Measurements from ENCODE around the gene CNNM4.
A peak's percentile ranks its signal among the peaks of the same experiment; 100 is the strongest.
"Not testable (repeated sequence)": the region's sequence is repeated elsewhere in the genome, so short reads cannot be mapped to it uniquely, and the experiment has no call there.

The CNNM4 gene

DNA sequence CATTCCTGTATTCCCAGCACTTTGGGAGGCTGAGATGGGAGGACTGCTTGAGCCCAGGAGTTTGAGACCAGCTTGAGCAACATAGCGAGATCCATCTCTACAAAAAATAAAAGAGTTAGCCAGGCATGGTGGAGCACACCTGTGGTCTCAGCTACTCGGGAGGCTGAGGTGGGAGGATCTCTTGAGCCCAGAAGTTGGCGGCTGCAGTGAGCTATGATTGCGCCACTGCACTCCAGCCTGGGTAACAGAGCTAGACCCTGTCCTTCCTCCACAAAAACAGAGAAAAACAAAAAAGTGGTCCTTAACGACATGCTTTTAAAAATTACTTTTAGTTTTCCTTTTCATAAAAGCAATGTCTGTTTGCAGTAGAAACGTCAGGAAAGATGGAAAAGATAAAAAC lies 35.8 kb downstream of the CNNM4 start:
- not testable (repeated sequence) for DNase-seq

DNA sequence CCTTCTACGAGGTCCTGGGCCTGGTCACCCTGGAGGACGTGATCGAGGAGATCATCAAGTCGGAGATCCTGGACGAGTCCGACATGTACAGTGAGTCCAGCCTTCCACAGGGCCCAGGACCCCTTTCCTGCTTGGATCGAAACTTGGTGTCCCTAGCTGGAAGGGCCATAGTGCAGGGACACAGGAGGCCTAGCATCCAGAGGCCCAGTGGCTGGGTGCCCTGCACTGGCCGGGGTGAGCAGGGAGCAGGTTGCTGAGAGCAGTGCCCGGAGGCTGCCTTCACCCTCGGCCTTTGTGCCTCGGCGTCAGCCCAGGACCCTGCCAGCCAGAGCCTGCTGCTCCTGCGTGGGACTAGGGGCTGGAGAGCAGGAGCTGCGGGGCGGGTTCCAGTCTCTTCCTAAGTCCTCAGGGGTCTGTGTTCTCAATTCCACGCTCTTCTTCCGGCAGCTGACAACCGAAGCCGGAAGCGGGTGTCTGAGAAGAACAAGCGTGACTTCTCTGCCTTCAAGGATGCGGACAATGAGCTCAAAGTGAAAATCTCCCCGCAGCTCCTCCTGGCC lies 36.4 kb downstream of the CNNM4 start:
- no peak for DNase-seq

DNA sequence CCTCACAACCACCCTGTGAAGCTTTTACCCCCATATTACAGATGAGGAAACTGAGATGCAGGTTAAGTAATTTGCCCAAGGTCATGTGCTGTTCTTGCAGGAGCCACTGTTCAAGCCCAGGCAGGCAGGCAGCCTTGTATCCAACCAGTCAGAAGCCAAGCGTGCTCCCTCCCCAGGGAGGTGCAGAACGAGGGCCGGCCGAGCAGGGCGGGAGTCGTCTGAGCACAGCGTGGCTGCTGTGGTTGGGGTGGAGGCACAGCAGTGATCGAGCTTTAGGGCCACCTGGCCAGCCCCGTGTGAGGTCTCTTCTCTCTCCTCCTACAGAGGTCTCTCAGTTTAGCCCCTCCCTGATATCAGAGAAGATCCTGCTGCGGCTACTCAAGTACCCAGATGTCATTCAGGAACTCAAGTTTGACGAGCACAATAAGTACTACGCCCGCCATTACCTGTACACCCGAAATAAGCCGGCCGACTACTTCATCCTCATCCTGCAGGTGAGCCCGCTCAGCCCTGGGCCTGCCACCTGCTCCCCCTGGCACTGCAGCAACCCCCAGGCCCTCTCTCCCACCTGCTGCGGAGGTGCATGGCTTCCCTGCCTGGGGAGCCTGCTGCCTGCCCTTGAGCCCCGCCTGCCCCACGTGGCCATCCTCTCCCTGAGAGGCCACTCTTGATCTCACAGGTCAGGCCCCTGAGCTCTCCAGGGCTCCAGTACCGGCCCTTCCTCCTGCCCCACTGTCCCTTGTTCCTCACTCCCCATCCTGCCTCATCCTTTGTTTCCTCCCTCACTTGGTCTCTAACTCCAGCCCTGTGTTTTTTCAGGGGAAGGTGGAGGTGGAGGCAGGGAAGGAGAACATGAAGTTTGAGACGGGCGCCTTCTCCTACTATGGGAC lies 38.3 kb downstream of the CNNM4 start:
- DNase-seq, result no peak

DNA sequence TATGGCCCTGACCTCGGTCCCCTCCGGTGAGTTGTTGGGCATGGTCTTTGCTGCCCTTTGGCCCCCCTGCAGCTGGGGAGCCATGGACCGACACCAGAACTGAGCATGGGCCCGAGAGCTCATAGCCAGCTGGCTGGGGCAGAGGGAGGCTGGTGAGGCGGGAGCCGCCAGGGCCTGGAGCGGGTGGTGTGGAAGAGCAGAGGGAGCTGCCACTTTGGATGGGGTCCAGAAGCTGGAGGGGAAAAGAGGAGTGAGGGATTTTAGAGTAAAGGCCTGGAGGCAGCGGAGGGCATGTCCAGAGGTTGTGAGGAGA lies 38.9 kb downstream of the CNNM4 start:
- no peak for DNase-seq

DNA sequence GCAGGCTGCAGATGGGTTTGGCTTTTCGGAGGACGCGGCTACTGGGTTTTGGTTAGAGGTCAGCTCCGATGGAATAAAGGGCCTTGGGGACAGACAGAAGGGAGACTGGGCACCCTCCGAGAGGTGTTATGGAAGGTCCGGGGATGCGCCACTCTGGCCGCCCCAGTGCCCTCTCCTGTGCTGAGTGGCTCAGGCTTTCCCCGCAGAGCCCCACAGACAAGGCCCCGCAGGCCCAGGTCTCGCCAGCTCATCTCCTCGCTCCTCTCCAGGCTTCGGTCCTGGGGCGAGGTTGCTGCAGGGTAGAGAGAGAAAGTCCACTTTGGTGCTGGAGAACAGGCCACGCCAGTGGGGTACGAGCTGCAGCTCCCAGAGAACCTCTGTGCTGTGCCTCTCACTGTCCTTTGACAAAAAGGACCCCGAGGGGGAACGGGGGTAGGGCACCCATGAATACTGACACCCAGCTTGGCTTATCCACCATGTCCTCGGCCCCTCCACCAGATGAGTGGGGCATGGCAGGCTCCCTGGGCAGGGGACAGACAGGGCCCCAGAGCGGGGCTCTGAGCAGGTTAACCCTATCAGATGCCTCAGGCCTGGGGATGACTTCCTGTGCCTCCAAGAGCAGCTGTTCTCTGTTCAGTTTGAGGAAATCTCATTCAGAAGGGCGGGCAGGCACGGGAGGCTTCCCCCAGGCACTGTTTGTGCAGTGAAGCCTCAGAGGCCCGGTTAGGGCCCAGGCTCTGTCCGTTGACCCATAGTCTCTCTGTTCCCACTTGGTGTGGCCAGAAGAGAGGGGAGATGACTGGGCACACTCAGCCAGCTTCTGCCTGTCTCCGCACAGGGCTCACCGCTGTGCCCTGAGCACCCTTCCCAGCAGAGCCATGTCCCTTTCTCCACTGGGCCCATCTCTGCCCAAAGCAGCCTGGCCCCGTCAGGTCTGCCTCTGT lies 39.6 kb downstream of the CNNM4 start:
- no peak for DNase-seq

DNA sequence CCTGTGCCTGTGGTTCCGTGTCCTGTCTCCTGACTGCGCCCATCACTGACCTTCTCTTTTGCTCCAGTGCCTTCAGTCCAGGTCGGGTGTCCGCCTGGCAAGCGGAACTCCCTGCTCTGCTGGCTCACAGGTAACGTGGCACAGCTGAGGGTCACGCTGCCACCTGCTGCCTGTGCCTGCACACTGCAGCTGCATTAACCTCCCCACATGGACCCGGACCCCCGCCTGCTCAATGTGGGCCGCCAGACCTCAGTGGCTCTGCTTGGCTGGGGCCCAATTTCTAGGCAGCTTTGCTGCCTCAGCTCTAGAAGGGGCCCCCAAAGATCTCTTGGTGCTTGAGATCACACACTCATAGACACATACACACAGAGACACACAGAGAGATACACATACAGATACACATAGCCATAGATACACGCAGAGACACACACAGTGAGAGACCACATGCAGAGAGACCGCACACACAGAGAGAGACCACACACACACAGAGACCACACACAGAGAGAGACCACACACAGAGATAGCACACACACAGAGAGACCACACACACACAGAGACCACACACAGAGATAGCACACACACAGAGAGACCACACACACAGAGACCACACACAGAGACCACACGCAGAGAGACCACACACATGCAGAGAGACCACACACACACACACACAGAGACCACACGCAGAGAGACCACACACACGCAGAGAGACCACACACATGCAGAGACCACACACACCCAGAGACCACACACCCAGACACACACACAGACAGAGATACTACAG lies 40.5 kb downstream of the CNNM4 start:
- DNase-seq, result peak; percentile 59

DNA sequence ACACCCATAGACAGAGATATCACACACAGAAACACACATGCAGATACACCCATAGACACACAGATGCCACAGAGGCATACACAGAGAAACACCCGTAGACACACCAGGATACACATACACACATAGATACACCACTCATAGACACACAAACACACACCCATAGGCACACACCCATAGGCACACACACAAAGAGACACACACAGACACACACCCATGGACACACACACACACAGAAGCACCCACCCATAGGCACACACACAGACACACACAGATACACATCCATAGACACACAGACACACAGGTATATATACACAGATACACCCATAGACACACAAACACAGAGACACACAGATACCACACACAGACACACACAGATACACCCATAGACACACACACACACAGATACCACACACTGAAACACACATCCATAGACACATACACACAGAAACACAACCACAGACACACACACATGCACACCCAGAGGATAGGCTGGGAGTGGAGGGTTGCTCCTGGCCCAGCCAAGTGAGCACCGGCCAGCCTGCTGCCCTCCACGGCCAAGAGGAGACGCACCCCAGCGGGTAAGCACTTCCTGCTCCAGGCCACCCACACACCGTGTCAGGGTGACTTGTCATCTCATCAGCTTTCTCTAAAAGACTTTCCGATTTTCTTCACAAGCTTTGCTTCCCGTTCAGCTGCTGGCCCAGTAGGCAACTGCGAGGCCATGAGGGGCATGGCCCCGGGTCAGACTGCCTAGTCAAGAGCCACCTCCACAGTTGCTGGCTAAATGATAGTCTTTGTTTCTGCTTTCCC lies 41.3 kb downstream of the CNNM4 start:
- DNase-seq, result no peak

DNA sequence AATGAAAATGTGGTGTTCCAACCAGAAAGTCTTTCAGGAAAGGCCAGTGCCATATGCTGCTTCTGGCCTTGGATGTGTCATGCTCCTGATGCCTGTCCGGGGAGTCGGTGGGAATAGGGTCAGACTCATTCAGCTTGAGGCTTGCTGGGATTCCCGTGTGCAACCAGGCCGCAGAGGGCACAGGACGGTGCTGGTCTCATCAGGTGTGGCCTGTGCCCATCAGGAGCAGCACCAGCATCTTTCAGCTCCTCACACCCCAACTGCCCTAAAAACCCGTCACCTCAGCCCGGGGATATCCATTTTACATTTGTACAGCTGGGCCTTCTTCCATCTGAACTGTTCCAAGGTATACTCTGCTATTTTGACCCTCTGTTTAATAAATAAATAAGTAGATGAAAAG lies 42.0 kb downstream of the CNNM4 start:
- no peak for DNase-seq

DNA sequence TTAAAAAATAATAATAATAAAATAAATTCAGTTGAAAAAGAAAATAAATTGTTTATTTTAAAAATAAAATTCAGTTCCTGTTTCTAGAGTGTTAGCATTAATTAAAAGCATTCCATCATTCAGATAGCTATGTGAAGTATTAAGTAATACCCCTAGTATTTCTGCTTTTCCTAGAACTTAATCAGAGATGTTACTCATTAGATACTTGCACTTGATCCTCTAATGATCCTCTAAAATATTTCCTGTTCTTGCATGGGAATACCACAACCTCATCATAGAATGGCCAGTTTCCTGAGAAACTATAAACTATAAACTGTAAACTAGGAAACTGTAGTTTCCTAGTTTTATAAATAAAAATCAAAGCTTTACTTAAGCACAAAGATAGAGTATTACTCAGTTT lies 44.3 kb downstream of the CNNM4 start:
- no peak for DNase-seq

DNA sequence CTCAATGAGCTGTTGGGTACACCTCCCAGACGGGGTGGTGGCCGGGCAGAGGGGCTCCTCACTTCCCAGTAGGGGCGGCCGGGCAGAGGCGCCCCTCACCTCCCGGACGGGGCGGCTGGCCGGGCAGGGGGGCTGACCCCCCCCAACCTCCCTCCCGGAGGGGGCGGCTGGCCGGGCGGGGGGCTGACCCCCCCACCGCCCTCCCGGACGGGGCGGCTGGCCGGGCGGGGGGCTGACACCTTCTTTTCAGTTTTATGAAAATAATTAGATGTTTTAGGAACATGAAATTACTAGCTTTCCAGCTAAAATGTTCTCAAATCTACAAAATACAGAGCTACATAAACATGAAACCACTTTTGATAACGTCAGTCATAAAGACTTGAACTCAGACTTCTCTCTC lies 45.2 kb downstream of the CNNM4 start:
- DNase-seq, result not testable (repeated sequence)

DNA sequence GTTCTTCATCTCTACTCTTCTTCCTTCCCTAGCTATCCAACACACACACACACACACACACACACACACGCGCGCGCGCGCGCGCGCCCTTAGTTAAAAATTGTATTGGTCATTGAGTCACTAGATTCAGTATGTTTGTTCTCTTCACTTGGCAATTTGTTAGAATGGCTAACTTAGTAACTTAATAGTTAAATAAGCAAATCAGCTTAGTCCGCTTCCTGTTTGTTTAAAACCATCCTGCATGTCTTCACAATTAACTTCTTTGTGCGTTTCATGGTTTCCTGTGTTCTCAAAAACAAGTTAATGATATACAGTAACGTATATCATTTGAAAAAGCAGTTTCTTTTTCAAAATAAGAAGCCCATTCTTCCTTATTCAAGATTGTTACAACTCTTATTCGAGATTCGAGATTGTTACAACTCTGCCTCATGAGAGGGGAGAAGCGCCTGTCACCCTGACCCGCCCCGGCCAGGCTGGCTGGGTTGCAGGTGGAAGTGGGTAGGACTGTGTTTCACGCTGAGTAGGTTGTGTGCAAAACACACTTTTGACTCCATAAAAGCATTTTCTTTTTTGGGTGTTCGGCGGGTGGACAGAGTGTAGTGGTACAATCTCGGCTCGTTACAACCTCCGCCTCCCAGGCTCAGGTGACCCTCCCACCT lies 45.9 kb downstream of the CNNM4 start:
- DNase-seq, result no peak

DNA sequence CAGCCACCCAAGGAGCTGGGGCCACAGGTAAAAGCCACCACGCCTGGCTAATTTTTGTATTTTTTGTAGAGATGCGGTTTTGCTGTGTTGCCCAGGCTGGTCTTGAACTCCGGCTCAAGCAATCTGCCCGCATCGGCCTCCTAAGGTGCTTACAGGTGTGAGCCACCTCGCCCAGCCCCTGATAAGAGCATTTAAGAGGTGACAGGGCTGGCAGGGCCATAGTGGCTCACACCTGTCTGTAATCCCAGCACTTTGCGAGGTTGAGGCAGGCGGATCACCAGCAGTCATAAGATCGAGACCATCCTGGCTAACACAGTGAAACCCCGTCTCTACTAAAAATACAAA lies 46.4 kb downstream of the CNNM4 start:
- DNase-seq, result no peak

DNA sequence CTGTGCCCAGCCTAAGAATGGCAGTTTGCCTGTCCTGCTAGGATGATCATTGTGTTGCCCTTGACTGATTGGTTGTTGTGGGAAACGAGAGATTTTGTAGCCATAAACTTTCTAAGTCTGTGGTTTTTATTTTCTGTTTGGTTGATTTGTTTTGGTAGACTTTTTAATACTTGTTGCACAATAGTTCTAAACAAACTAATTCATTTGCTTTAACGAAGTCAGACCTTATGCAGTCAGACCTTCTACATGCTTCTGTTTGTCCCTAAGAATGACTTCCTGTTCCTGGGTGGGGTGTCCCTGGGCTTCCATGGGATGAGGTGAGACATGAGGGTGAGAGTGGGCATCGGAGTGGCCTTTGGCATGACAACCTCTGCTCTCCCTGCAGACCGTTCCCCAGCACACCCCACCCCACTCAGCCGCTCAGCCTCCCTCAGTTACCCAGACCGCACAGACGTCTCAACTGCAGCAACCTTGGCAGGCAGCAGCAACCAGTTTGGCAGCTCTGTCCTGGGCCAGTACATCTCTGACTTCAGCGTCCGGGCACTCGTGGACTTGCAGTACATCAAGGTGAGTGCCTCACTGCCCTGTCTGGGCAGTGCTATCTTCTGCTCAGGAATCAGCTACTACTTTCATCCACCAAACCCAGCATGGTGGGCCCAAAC lies 47.6 kb downstream of the CNNM4 start:
- DNase-seq, result no peak

DNA sequence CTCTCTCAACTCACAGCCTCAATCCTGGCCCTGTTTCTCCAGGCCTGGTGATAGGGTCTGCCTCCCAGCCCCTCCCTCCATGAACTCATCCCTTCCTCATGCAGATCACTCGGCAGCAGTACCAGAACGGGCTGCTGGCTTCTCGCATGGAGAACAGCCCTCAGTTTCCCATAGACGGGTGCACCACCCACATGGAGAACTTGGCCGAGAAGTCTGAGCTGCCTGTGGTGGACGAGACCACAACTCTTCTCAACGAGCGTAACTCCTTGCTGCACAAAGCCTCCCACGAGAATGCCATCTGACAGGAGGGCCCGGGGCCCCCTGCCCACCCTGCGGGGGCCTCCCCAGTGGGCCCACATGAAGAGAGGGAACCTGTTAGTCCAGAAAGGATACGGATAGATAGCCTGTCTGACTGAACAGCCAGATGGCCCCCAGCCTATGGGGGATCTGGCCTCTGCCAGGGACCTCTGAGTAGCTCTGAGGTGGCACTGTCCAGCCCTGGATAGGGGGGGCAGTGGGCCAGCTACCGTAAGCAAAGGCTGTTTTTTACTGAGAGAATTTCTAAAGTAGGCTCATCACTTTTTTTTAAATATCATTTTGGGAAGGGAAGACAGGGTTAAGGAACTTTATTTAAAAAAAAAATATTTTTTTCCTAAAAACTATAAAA lies 48.6 kb downstream of the CNNM4 start:
- no peak for DNase-seq

DNA sequence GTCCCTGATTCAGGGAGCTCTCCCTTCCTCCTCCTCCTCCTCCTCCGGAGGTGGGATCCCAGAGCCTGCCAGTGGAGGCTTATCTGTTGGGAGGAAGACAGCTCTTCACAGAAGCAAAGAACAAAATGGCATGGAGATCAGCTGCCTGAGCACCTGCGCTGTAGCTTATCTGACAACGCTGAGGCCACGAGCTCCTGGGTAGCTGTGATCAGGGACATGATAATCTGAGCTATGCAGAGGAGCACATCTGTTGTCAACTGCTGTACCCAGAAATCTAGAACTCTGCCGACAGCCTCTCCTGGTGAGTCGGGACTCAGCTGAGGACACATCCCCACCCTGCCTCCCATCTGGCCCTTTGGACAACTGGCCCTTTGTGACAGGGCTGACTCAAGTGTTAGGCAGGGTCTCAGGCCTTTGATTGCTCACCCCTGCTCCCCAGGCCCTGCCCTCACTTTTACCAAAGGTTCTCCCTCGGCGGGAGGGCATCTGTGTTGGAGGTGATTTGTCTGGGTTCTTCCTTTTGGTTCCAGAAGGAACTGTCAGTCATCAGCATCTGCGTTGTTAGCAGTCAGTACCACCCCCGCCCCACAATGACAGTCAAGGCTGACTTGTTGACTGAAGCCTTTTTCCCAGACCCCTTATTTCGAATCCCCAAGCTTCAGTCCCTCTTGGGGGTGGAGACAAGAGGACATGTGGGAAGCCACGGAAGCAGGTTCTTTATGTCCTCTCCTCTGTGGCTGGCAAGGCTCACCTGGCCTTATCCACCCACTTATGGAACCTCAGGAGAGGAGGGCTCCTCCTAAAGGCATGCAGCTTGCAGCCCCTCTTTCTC lies 49.5 kb downstream of the CNNM4 start:
- no peak for DNase-seq

DNA sequence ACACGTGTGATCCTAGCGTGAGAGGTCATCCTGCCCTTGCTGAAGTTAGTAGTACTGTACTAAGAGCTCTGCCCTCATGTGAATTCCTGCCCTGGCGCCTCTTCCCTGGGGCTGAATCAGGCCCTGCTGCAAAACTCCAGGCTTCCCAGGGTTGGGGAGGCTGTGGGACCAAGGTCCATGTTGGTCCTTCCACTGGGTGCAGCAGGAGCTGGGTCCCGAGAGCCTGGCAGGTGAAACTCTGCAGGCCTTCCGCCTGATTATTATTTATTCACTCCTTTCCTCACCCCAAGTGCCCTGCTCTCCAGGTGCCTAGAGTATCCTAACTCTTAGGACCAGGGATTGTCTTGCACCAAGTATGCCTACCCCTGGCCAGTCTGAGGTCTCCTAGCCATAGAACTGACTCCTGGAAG lies 50.1 kb downstream of the CNNM4 start:
- DNase-seq, result no peak

DNA sequence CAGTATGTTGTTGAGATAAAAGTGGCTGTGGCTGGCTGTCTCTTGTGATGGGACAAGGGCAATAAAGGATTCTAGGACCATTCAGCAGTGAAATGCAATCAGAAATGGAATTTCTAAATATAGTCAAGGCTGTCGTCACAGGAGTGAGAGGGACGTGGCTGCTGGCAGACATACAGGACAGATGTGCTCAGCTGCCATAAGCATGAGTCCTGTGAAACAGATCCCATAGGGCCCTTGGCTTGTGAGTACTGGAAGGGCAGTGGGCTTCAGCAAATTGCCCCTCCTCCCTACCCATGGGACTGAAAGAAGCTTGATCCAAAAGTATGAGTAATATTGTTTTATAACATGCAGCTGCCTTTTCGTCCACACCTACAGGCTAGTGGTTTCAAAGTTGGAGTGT lies 51.2 kb downstream of the CNNM4 start:
- DNase-seq, result no peak

DNA sequence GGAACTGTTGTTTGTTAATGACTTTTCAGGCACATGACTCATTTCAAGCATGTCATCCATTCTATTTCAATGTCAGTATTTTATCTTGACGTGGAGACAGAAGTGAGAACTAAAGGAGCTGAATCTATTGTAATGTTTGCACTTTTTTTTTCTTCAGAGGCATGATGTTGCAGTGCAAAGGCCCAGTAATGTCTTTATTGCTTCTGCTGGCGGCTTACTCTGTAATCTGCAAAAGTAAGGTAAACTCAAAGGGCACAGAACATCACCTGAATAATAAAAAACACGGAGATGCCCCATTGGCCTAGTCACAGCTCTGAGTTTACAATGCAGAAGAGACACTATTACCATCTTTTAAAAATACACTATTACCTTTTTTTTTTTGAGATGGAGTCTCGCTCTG lies 53.0 kb downstream of the CNNM4 start:
- DNase-seq, result no peak

DNA sequence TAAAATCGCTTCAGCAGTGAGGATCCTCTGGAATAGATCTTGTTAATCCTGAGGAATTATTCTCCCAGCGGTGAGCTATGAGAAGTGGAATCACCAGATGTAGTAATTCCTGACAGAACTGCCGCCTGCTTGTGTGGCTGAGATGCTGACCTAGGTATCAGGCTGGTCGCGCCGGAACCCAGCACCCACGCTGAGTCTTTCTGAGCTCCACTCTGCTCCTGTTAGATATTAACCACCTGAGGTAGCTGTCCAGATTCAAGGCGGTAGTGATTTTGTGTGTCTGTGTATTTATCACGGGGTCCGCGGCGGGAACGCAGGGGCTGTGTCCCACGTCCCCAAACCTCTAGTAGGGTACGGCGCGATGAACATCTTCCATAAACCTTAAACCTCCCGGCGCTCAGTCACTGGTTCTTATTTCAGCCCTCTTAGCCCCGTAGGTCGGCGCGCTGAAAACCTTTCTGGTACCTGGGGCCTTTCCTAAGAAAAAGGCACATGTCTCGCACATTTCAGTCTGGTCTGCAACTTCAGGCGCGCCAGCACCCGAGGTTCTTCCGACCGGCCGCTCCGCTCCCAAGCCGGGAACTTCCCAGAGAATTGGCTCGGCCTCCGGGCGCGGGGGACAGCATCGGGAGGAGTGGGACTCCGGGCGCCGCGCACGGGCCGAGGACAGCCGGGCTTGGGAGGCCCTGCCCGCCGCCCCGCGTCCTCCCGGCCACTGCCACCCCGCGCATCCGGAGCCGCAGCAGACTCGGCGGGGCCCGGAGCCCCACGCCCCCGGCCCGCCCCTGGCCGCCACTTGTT lies 54.8 kb downstream of the CNNM4 start:
- DNase-seq, result no peak

Data from NCI-H1436 (cell line).